Limb (tissue), 2 donors: ENCODE data around the gene CTBP2.

ENCODE experiments used
- DNase-seq, 2 donors: peaks; one replicate each; pipeline ENCODE4 v3.0.0-alpha.2; 2016; ENCODE audit errors: extremely low spot score in 2 of 2

CTBP2 gene

GRCh38 chr10:125043841-125044658 is 116.3 kb downstream of the CTBP2 start:
- no peak for DNase-seq

- DNase-seq, result no peak
These were observed 118.4 kb downstream of the CTBP2 start for GRCh38 chr10:125041856-125042506.

GRCh38 chr10:125039354-125039769 is 121.0 kb downstream of the CTBP2 start:
- DNase-seq, result no peak

GRCh38 chr10:125038637-125039036 is 121.7 kb downstream of the CTBP2 start:
- no peak for DNase-seq

GRCh38 chr10:125037145-125037877 is 123.1 kb downstream of the CTBP2 start:
- no peak for DNase-seq

GRCh38 chr10:125035588-125036295 is 124.6 kb downstream of the CTBP2 start:
- no peak for DNase-seq

- DNase-seq, result no peak
These were observed 125.2 kb downstream of the CTBP2 start for GRCh38 chr10:125035136-125035535.

GRCh38 chr10:125034675-125035074 is 125.7 kb downstream of the CTBP2 start:
- no peak for DNase-seq

GRCh38 chr10:125033146-125033924 is 127.0 kb downstream of the CTBP2 start:
- no peak for DNase-seq

- DNase-seq, result no peak
These were observed 127.8 kb downstream of the CTBP2 start for GRCh38 chr10:125032474-125033020.

GRCh38 chr10:125030567-125031197 is 129.7 kb downstream of the CTBP2 start:
- no peak for DNase-seq

GRCh38 chr10:125029584-125030242 is 130.7 kb downstream of the CTBP2 start:
- no peak for DNase-seq

GRCh38 chr10:125027871-125028869 is 132.2 kb downstream of the CTBP2 start:
- no peak for DNase-seq

GRCh38 chr10:125026974-125027735 is 133.2 kb downstream of the CTBP2 start:
- no peak for DNase-seq

- no peak for DNase-seq
These were observed 134.1 kb downstream of the CTBP2 start for GRCh38 chr10:125026036-125026931.

- no peak for DNase-seq
These were observed 135.0 kb downstream of the CTBP2 start for GRCh38 chr10:125025341-125025740.
